Brain pericyte (primary cell): ENCODE results near the gene SCFD2.
"Not testable (repeated sequence)": the region's sequence is repeated elsewhere in the genome, so short reads cannot be mapped to it uniquely, and the experiment has no call there.

Source experiments
- DNase-seq: peaks from one replicate; pipeline ENCODE4 v3.0.0-alpha.2; 2012; ENCODE audit warnings: low read depth, low spot score

SCFD2 gene

DNA sequence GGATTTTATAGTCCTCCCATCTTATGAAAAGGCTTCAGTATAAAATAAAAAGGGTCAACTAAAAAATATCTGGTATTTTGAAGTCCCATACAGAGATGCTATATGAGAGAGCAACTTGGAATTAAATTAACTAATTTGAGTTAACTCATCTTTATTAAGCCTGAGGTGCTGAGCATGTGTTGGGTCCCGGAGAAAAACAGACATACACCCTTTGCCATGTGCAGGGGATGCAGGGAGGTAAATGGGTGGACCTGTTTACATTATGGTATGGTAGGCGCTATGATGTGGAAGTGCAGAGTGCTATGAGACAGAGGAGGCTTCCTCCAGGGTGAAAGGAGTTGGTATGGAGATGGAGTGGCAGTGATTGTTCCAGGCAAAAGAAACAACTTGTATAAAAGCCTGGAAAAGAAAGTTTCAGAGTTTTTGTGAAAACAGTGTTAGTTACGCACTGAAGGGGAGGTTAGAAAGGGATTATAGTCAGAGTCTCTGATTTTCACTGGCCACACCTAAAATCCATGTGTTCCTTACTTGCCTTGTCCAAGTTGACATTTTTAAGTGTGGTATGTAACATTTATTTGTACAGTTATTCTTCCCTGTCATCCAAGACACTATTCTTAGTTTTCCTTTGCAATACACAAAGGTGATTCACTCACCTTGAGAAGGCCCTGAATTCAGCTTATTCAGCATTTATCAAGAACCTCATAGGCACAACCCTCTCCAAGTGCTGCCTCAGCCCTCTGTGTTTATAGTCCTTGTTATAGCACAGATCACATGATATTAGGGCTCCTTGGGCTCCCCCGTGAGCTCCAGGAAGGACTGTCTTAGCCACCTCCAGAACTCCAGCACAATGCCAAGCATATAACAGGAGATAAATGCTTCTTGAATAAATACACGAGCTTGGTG, 351.7 kb downstream of the SCFD2 start:
- DNase-seq: no peak

DNA sequence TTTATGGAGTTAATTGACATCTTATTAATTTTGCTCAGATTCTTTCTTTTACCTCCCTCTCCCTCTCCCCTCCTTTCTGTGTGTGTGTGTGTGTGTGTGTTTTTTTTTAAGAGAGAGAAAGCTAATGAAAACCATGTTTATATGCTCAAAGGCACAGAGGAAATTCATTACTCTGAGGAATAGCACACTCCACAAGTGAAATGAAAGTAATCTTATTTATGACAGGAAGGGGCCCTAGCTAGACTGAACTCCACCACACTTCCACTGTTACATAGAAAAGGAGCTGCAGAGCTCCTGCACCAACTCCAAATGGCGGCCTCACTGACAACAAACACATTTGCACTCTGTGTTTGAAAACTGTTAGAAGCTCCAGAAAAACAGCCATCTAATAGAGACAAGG, 353.1 kb downstream of the SCFD2 start:
- DNase-seq: no peak

DNA sequence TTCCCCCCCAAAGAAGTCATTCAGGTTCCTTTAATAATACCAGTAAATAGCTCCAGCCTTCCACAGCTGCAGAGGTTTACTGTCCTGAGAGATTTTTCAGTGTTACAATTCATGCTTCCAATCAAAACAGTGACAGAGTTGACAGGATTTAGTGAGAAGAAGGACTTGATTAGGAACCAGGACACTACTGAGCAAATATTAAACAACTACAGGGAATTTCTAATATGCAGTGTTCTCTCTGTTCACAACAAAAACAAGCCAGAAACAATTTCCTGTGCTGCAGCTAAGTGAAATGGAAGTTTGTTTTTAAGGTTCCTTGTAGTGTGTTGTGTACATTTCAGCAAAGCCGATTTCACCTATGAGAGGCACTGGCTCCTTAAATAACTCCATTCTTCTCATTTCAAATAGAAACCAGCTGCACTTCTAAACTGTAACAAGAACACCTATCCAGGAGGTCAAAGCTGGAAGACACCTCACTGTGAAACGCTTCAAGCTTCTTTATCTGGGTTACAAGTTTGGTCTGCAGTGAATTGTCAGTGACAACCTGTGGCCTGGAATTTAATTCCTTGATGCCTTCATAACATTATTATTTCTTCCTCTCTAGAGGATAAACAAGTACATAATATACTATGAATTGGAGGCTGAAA, 354.5 kb downstream of the SCFD2 start:
- DNase-seq: no peak

DNA sequence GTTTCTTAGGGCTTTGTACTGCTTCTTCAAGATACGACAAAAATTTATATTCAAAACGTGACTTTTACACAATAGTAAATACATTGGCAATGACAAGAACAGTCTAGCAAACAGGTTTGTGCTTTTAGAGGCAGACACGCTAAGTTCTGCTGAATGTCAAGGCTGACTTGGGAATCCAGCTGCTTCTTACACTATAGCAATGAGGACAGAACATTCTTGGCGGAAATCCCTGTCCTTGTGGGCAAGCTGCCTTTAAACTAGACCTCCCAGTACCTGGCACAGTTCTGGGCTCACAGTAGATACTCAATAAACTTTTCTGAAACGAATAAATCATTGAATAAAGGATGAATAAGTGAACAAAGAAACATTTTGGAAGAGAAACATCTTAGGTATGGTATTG, 355.5 kb downstream of the SCFD2 start:
- no peak for DNase-seq

- DNase-seq: no peak
These were observed 356.0 kb downstream of the SCFD2 start for GRCh38 chr4:53009824-53010223.

- no peak for DNase-seq
These were observed 358.8 kb downstream of the SCFD2 start for GRCh38 chr4:53007024-53007423.

DNA sequence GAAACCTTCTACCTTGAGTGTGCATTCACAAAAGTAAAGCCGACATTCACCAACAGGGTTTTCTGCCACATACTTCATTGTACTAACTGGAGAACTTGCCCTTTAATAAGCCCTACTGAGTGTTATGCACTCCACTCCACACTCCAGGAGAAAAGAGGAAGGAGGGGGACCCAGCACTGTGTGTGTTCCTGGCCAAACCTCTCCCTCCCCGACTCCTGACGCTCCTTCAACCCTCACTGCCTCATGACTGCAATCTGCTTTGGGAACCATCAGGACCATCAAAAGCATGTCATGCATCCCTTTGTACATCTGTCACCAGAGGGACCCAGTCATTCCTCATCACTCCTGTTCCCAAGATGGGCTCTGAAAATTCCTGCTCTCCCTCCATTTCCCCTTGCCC, 360.1 kb downstream of the SCFD2 start:
- DNase-seq: no peak

GRCh38 chr4:53005149-53005546, 360.7 kb downstream of the SCFD2 start:
- DNase-seq: no peak

DNA sequence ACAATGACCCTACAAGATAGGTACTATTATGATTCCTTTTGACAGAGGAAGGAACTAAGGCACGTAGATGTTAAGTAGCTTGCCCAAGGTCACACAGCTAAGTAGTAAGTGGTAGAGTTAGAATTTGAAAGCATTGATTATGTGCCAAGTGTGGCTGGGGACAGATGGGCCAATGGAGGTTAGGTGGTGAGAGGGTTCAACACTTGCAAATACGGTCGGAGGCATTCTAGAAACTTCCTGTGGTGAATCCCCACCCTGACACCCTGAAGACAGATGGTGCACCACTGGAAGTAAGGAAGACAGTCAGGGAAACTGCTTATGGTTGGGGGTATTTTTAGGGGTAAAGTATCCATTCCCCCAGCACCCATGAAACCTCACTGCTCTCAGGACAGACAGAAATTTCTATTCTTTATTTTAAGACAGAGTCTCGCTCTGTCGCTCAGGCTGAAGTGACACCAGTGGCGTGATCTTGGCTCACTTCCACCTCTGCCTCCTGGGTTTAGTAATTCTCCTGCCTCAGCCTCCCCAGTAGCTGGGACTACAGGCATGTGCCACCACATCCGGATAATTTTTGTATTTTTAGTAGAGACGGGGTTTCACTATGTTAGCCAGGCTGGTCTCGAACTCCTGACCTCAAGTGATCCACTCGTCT, 361.2 kb downstream of the SCFD2 start:
- no peak for DNase-seq

- no peak for DNase-seq
These were observed 361.9 kb downstream of the SCFD2 start for GRCh38 chr4:53003959-53004358.

- no peak for DNase-seq
These were observed 365.3 kb downstream of the SCFD2 start for GRCh38 chr4:53000560-53000959.

DNA sequence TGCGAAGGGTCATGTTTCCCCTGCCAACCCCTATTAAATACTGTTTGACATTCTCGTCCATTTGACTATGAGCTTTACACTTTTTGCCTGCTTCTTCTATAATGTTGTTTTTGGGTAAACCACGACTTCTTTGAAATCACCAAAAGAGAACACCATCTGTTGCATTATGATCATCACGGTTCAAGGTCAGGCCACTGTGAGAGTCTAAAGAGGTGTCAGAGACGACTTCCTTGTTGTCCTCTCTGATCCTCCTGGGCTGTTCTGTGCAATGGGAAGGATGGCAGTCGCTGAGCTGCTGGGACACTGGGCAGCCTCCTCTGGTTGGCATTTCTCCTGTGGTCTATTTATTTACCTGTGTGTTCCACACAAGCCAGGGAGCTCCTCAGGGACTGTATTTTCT, 366.2 kb downstream of the SCFD2 start:
- DNase-seq: no peak

GRCh38 chr4:52998413-52998812, 367.4 kb downstream of the SCFD2 start:
- no peak for DNase-seq

GRCh38 chr4:52997132-52997416, 368.8 kb downstream of the SCFD2 start:
- DNase-seq: no peak

GRCh38 chr4:52996261-52997131, 369.4 kb downstream of the SCFD2 start:
- no peak for DNase-seq

DNA sequence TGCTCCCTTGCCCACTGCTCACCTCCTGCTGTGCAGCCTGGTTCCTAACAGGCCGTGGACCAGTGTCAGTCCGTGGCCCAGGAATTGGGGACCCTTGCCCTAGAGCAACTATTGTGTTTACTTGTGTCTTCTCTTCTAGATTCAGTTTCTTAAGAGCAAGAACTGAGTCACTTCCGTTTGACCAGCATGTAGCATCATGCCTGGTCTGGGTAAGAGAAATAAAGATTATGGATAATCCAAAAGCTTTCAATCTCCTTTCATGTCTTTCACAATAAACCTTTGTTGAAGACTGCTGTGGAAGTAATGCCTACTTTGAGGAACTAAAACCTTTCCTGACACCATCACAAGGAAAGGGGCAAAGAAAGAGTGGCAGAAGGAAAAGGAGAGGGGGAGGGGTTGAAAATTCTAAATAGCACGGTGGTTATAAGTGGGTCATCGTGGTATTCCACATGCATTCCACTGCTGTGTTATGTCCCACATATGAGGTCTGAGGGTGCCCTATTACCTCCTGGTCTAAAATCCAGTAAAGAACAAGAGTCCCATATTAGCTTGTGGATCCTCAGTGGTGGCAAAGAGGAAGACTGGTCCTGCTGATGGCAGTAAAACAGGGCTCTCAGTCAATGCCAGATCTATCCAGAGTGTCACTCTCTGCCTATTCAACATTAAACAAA, 370.4 kb downstream of the SCFD2 start:
- DNase-seq: no peak

- DNase-seq: no peak
These were observed 371.3 kb downstream of the SCFD2 start for GRCh38 chr4:52994567-52994966.

DNA sequence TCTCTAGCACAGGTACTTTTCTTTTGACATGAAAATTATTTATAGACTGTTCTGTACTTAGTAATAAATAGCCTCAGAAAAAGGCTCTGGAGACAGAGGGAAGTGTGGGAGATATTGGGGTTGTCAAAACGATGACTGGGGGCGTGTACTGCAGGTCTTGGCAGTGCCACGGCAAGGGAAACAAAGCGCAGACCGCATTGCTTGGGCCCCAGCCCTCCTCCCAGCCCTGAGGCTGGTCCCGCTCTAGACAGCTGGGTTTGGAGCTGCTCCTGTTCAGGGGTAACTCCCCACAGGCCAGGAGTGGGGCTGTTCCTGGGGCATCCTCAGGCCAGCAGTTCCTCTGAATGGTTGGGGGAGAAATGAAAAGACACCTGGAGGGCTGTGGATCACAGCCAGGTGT, 372.1 kb downstream of the SCFD2 start:
- DNase-seq: no peak

DNA sequence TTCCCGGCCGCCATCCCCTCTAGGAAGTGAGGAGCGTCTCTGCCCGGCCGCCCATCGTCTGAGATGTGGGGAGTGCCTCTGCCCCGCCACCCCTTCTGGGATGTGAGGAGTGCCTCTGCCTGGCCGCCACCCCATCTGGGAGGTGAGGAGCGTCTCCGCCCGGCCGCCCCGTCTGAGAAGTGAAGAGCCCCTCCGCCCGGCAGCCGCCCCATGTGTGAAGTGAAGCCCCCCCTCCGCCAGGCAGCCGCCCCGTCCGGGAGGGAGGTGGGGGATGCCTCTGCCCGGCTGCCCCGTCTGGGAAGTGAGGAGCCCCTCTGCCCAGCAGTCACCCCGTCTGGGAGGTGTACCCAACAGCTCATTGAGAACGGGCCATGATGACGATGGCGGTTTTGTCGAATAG, 373.3 kb downstream of the SCFD2 start:
- not testable (repeated sequence) for DNase-seq

- no peak for DNase-seq
These were observed 374.4 kb downstream of the SCFD2 start for GRCh38 chr4:52991472-52991871.

GRCh38 chr4:52990706-52991105, 375.2 kb downstream of the SCFD2 start:
- no peak for DNase-seq
